D341Med (cell line): ENCODE measurements around the gene COL16A1.

Experiments used
- DNase-seq: peaks from one replicate; pipeline ENCODE4 v3.0.0; 2012; ENCODE audit warnings: low spot score

Gene COL16A1

GRCh38 chr1:31665234-31665878 is 38.5 kb downstream of the COL16A1 start:
- DNase-seq: no peak

GRCh38 chr1:31664528-31664927 is 39.3 kb downstream of the COL16A1 start:
- DNase-seq: no peak

GRCh38 chr1:31663622-31664452 is 40.0 kb downstream of the COL16A1 start:
- DNase-seq: peak; percentile 80

GRCh38 chr1:31662463-31662862 is 41.4 kb downstream of the COL16A1 start:
- no peak for DNase-seq

- no peak for DNase-seq
Measured at GRCh38 chr1:31661856-31662255, 42.0 kb downstream of the COL16A1 start.

GRCh38 chr1:31660871-31661455 is 42.9 kb downstream of the COL16A1 start:
- no peak for DNase-seq

- DNase-seq: no peak
Measured at GRCh38 chr1:31659889-31660288, 43.9 kb downstream of the COL16A1 start.

GRCh38 chr1:31658721-31659120 is 45.1 kb downstream of the COL16A1 start:
- DNase-seq: no peak

- DNase-seq: no peak
Measured at GRCh38 chr1:31657972-31658510, 45.8 kb downstream of the COL16A1 start.

GRCh38 chr1:31657020-31657804 is 46.6 kb downstream of the COL16A1 start:
- DNase-seq: no peak

- DNase-seq: no peak
Measured at GRCh38 chr1:31655756-31656155, 48.1 kb downstream of the COL16A1 start.

- DNase-seq: no peak
Measured at GRCh38 chr1:31655104-31655503, 48.7 kb downstream of the COL16A1 start.

- no peak for DNase-seq
Measured at GRCh38 chr1:31654474-31654776, 49.4 kb downstream of the COL16A1 start.

- DNase-seq: no peak
Measured at GRCh38 chr1:31653717-31654473, 49.9 kb downstream of the COL16A1 start.

- DNase-seq: no peak
Measured at GRCh38 chr1:31652891-31653499, 50.8 kb downstream of the COL16A1 start.

- DNase-seq: no peak
Measured at GRCh38 chr1:31651766-31652165, 52.1 kb downstream of the COL16A1 start.

GRCh38 chr1:31651089-31651420 is 52.8 kb downstream of the COL16A1 start:
- DNase-seq: no peak

GRCh38 chr1:31650161-31651088 is 53.4 kb downstream of the COL16A1 start:
- DNase-seq: no peak

GRCh38 chr1:31648641-31649357 is 55.0 kb downstream of the COL16A1 start:
- DNase-seq: no peak
